Heart left ventricle (tissue), 16 donors: ENCODE results near the gene LRRC42. TPM values are rescaled to one million over a fixed set of nuclear protein-coding genes. Genes with fewer than 3 reads are reported as not detected.

ENCODE experiments used
- ATAC-seq, 4 donors: fragments of 200-7000 bp; cut with Tn5 transposase; one replicate each; pipeline ENCODE4 v1.9.1; 2020 to 2022; ENCODE audit warnings: moderate library complexity in 4 of 4, mild to moderate bottlenecking in 3 of 4, moderate number of reproducible peaks in 1 of 4
- DNase-seq, 5 donors: peaks; one replicate each; pipeline ENCODE4 v3.0.0-alpha.2; 2020
- H3K27ac ChIP-seq, 12 donors: fragments of 200-600 bp; sonication (generic) in 4 of 12; one replicate each; pipeline versions ENCODE4 v1.5.0 to v1.8.0; 2016 to 2022; ENCODE audit warnings: mild to moderate bottlenecking in 2 of 12
- H3K27me3 ChIP-seq, 9 donors: fragments of 200-600 bp; sonication (generic) in 2 of 9; one replicate each; pipeline versions ENCODE4 v1.5.1 to v1.8.0; 2016 to 2022; ENCODE audit warnings: mild to moderate bottlenecking in 3 of 9
- H3K36me3 ChIP-seq, 9 donors: fragments of 200-600 bp; sonication (generic) in 2 of 9; one replicate each; pipeline versions ENCODE4 v1.5.0 to v1.8.0; 2018 to 2022; ENCODE audit warnings: mild to moderate bottlenecking in 2 of 9
- H3K4me1 ChIP-seq, 12 donors: fragments of 200-600 bp; sonication (generic) in 4 of 12; one replicate each; pipeline versions ENCODE4 v1.5.0 to v1.8.0; 2016 to 2022; ENCODE audit warnings: mild to moderate bottlenecking in 3 of 12
- H3K4me3 ChIP-seq, 12 donors: fragments of 200-600 bp; sonication (generic) in 4 of 12; one replicate each; pipeline versions ENCODE4 v1.5.0 to v1.8.0; 2017 to 2022; ENCODE audit warnings: mild to moderate bottlenecking in 9 of 12, moderate library complexity in 4 of 12
- H3K9me3 ChIP-seq, 12 donors: fragments of 200-600 bp; sonication (generic) in 4 of 12; one replicate each; pipeline versions ENCODE4 v1.5.0 to v1.8.0; 2016 to 2022; ENCODE audit warnings: mild to moderate bottlenecking in 1 of 12
- POLR2A ChIP-seq, 2 donors: fragments of 450-650 bp; IDR thresholded peaks; one replicate each; pipeline ENCODE4 v1.6.1; 2017; ENCODE audit warnings: antibody characterized with exemption in 2 of 2, mild to moderate bottlenecking in 2 of 2, moderate library complexity in 2 of 2
- WGBS, 4 donors: extraction: QIAGEN DNeasy Blood & Tissue Kit in 2 of 4; methylation state at CpG; one replicate each; pipeline versions ENCODE4 v1.1.5 to v1.1.7; 2013 to 2018; 5-methylcytosine and 5-hydroxymethylcytosine counted together
- intact Hi-C, 10 donors: fragments of 100-400 bp; cut with DNase I; formaldehyde crosslinking; loops; one replicate each; pipeline versions ENCODE4 v1.11.1 to v1.14.2; 2022
- polyA plus RNA-seq, 2 donors: library from polyadenylated mRNA; stranded (reverse); fragments of 200-250 nt; gene quantifications; one replicate each; pipeline ENCODE4 v1.2.3, GENCODE V29; 2013
- total RNA-seq, 9 donors: library from RNA; depleted of rRNA in 2 of 9; stranded (reverse); fragments of >200 nt in 2 of 9; fragmentation: NEBNext Ultra II Directional in 3 of 9; extraction: Animal tissue kit (Norgen Biotek cat#: 25700) in 3 of 9; gene quantifications; one replicate each; pipeline versions ENCODE4 v1.1.0 to v1.2.4, GENCODE V29; 2016 to 2023
- TF ChIP-seq, protein P1 (sequence below), 12 donors: fragments of 200-600 bp; sonication (generic) in 4 of 12; IDR thresholded peaks; one replicate each; pipeline versions ENCODE4 v1.5.0 to v1.8.0; 2018 to 2022; ENCODE audit warnings: antibody characterized with exemption in 12 of 12, mild to moderate bottlenecking in 5 of 12
- donor health status: ischemic (EF 13 %, LVEDD 7.1; RV severe dilation, severe dysfunction).
- donor health status: healthy with polysubstance abuse.
- donor health status: DM: no; HTN: yes; CAD: no.
- donor health status: DM: no; HTN: no; CAD: no.
- donor health status: ischemic (EF 25% LVEDD 6.9; RV normal size, moderate dysfunction).
- donor health status: ischemic (EF 25% LVEDD 5.7; RV mildly dilated, moderate dysfunction).
- donor health status: healthy.
- donor health status: DM: yes; HTN: yes; CAD: no.
- donor health status: ischemic (EF 35%, LVEDD 5.7; RV mildly dilated, moderate dysfunction).
- donor health status: nonischemic (EF 11% LVEDD 7.7; RV severe dilation, severe dysfunction).
- donor health status: DM: yes; HTN: yes; CAD: no.
- donor health status: PGD.
- donor health status: ischemic (EF 29% LVEDD 5.4; RV normal size, mild dysfunction).
- donor health status: nonischemic (EF 23%, LVEDD 6.1; RV moderate dilation, normal function).

LRRC42 gene
- total and polyA plus RNA-seq, 11 donors: 3.7 to 18.5 (median 14.3) TPM

DNA sequence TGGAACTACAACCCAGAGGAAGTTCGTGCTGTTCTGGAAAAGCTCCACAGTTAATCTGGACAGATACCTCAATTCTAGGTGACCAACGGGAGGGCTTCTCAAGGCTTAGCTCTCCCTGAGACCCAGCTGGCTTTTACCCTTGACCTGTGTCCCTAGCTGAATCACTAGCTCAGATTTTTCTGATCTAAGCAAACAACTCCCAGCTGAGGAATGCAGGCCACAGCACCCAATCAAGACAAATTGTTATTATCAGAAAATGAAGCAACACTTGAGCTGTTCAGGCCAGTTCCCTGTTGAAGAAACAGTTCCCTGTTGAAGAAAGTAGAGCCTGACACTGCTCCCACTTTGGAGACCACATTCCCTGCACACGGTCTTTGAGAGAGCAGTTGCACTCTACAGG is 36.2 kb upstream of the LRRC42 start:
- Histone ChIP-seq H3K36me3 (peaks cover 0 to 19% (median 0%) of the 10 kb centered on the region in 9 donors), H3K4me3 (no peak overlapping the region), H3K27me3 (no peaks in the 10 kb centered on the region), H3K9me3 (no peaks in the 10 kb centered on the region), H3K27ac (no peak overlapping the region), H3K4me1 (peaks cover 0 to 6% (median 0%) of the 10 kb centered on the region in 12 donors)
- ATAC-seq (no peak), DNase-seq (no peak)
- intact Hi-C loops: no loop called here
- no peak for TF ChIP-seq POLR2A (IDR thresholded peaks at IDR 0.05)
- TF ChIP-seq, protein P1, sequence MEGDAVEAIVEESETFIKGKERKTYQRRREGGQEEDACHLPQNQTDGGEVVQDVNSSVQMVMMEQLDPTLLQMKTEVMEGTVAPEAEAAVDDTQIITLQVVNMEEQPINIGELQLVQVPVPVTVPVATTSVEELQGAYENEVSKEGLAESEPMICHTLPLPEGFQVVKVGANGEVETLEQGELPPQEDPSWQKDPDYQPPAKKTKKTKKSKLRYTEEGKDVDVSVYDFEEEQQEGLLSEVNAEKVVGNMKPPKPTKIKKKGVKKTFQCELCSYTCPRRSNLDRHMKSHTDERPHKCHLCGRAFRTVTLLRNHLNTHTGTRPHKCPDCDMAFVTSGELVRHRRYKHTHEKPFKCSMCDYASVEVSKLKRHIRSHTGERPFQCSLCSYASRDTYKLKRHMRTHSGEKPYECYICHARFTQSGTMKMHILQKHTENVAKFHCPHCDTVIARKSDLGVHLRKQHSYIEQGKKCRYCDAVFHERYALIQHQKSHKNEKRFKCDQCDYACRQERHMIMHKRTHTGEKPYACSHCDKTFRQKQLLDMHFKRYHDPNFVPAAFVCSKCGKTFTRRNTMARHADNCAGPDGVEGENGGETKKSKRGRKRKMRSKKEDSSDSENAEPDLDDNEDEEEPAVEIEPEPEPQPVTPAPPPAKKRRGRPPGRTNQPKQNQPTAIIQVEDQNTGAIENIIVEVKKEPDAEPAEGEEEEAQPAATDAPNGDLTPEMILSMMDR (IDR thresholded peaks at IDR 0.05): no peak
- 85 to 92% (median 88%) methylated on average over 3 of the region's 3 CpGs for WGBS, 4 donors

DNA sequence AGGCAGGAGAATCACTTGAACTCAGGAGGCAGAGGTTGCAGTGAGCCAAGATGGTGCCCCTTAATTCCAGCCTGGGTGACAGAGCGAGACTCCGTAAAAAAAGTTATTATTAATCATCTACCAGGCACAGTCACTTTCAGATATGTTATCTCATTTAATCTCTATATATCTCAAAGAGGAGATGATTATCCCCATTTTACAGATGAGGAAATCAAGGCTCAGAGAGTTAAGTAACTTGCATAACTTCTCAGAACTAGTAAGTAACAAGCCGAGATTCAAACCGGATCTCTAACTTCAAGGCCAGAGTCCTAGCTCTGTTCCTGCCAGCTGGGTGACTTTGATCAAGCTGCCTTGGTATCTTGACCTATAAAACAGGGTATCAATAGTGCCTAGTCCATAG is 34.7 kb upstream of the LRRC42 start:
- no peaks in the 10 kb centered on the region for H3K27me3 ChIP-seq
- DNase-seq: no peak
- no peak for ATAC-seq
- WGBS, 4 donors: 94 to 98% (median 97%) methylated on average over 4 of the region's 4 CpGs
- H3K9me3 ChIP-seq: no peaks in the 10 kb centered on the region
- TF ChIP-seq POLR2A (IDR thresholded peaks at IDR 0.05): no peak
- TF ChIP-seq, protein P1 (IDR thresholded peaks at IDR 0.05): no peak
- intact Hi-C loops: no loop called here
- no peak overlapping the region for H3K27ac ChIP-seq
- H3K4me3 ChIP-seq: no peak overlapping the region
- H3K36me3 ChIP-seq: peaks cover 0 to 32% (median 3%) of the 10 kb centered on the region in 9 donors
- H3K4me1 ChIP-seq: peaks cover 0 to under 1% (median 0%) of the 10 kb centered on the region in 12 donors

GRCh38 chr1:53913352-53914033 is 32.7 kb upstream of the LRRC42 start:
- 76 to 80% (median 80%) methylated on average over 5 of the region's 5 CpGs for WGBS, 4 donors
- peaks cover 0 to 41% (median 6%) of the 10 kb centered on the region in 9 donors for H3K36me3 ChIP-seq
- H3K4me1 ChIP-seq: no peaks in the 10 kb centered on the region
- H3K4me3 ChIP-seq: no peak overlapping the region
- no peaks in the 10 kb centered on the region for H3K27me3 ChIP-seq
- ATAC-seq (no peak), DNase-seq (no peak)
- no peaks in the 10 kb centered on the region for H3K9me3 ChIP-seq
- intact Hi-C loops: no loop called here
- TF ChIP-seq POLR2A (IDR thresholded peaks at IDR 0.05): no peak
- TF ChIP-seq, protein P1 (IDR thresholded peaks at IDR 0.05): no peak
- H3K27ac ChIP-seq: no peak overlapping the region

DNA sequence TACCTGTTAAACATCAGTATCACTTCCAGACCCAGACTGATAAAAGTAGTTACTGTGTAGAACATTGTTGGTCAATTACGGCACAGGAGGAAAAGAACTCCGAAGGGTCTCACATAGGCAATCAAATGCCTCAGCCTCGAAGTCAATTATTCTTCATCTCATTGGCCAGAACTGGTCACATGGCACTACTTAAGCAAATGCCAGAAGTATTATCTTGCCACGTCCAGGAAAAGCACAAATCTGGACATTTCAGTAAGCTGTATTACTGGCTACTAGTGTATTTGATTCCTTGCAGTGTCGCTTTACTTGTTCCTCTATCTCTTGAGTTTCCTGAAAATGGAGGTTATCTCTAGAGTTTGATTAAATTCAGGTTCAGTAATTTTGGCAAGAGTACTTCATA is 27.8 kb upstream of the LRRC42 start:
- H3K36me3 ChIP-seq: peaks cover 0 to 65% (median 30%) of the 10 kb centered on the region in 9 donors
- ATAC-seq: no peak

More for the DNA sequence above, 27.8 kb upstream of the LRRC42 start:
- Histone ChIP-seq H3K27ac (no peak overlapping the region), H3K4me3 (no peak overlapping the region), H3K27me3 (no peaks in the 10 kb centered on the region), H3K4me1 (peaks cover 0 to 5% (median 0%) of the 10 kb centered on the region in 12 donors), H3K9me3 (no peaks in the 10 kb centered on the region)
- 64 to 73% (median 67%) methylated on average over 5 of the region's 5 CpGs for WGBS, 4 donors
- no peak for DNase-seq
- intact Hi-C loops: loop anchor here in 1 of 10 donors (5.0 kb wide), 1 partner anchor 684 kb away; no protein-coding TSS in a partner anchor
- TF ChIP-seq, protein P1 (IDR thresholded peaks at IDR 0.05): no peak
- no peak for TF ChIP-seq POLR2A (IDR thresholded peaks at IDR 0.05)
